ENCODE results near the gene SDK2. TPM values are rescaled to one million over a fixed set of nuclear protein-coding genes. Genes with fewer than 3 reads are reported as not detected.

Gene SDK2
- total RNA-seq, 1 donor from 2014 or later: 11.2 TPM

GRCh38 chr17:73588891-73589290, 55.4 kb downstream of the SDK2 start:
- Mint-ChIP-seq H3K27ac (ENCODE audit: unreplicated experiment) (no peak overlapping the region), H3K27me3 (ENCODE audit: low read depth, unreplicated experiment) (peaks cover 24% of the 10 kb centered on the region), H3K9me3 (ENCODE audit: unreplicated experiment) (no peaks in the 10 kb centered on the region), H3K36me3 (ENCODE audit: low read depth, unreplicated experiment) (peaks cover 5% of the 10 kb centered on the region), H3K4me3 (ENCODE audit: unreplicated experiment) (no peak overlapping the region), H3K4me1 (ENCODE audit: low read depth, unreplicated experiment) (peaks cover 11% of the 10 kb centered on the region)
- Histone ChIP-seq H3K4me2 (ENCODE audit: low read length) (no peak overlapping the region), H3K27me3 (ENCODE audit: insufficient read depth, low read length) (no peaks in the 10 kb centered on the region), H3K4me3 (ENCODE audit: insufficient read depth, low read depth, low read length) (no peak overlapping the region), H4K20me1 (ENCODE audit: insufficient read depth, low read length) (no peaks in the 10 kb centered on the region), H3K36me3 (ENCODE audit: insufficient read depth, low read length) (no peaks in the 10 kb centered on the region), H3K27ac (ENCODE audit: low read depth, low read length) (no peak overlapping the region), H3K9ac (ENCODE audit: low read length) (no peak overlapping the region), H3K79me2 (ENCODE audit: insufficient read depth, low read length) (no peaks in the 10 kb centered on the region), H2AFZ (ENCODE audit: low read depth, low read length) (no peak overlapping the region), H3K9me3 (ENCODE audit: insufficient read depth, low read depth, low read length) (no peaks in the 10 kb centered on the region), H3K4me1 (ENCODE audit: insufficient read depth, low read length) (no peaks in the 10 kb centered on the region)
- FAIRE-seq (no peak), DNase-seq (ENCODE audit: low read depth) (no peak)
- TF ChIP-seq EZH2 (IDR thresholded peaks at IDR 0.05; ENCODE audit: insufficient read depth, low read length) (no peak), CTCF (IDR thresholded peaks at IDR 0.05; ENCODE audit: insufficient read depth, low read depth, low read length) (no peak)

- Histone ChIP-seq H3K27me3 (ENCODE audit: insufficient read depth, low read length) (no peaks in the 10 kb centered on the region), H3K9ac (ENCODE audit: low read length) (no peak overlapping the region), H4K20me1 (ENCODE audit: insufficient read depth, low read length) (no peaks in the 10 kb centered on the region), H3K79me2 (ENCODE audit: insufficient read depth, low read length) (no peaks in the 10 kb centered on the region), H3K9me3 (ENCODE audit: insufficient read depth, low read depth, low read length) (no peaks in the 10 kb centered on the region), H3K4me1 (ENCODE audit: insufficient read depth, low read length) (no peaks in the 10 kb centered on the region), H3K4me2 (ENCODE audit: low read length) (no peak overlapping the region), H2AFZ (ENCODE audit: low read depth, low read length) (no peak overlapping the region), H3K36me3 (ENCODE audit: insufficient read depth, low read length) (no peaks in the 10 kb centered on the region), H3K27ac (ENCODE audit: low read depth, low read length) (no peak overlapping the region), H3K4me3 (ENCODE audit: insufficient read depth, low read depth, low read length) (no peak overlapping the region)
- no peak for FAIRE-seq
- Mint-ChIP-seq H3K4me3 (ENCODE audit: unreplicated experiment) (no peak overlapping the region), H3K4me1 (ENCODE audit: low read depth, unreplicated experiment) (peaks cover 11% of the 10 kb centered on the region), H3K27me3 (ENCODE audit: low read depth, unreplicated experiment) (peaks cover 24% of the 10 kb centered on the region), H3K9me3 (ENCODE audit: unreplicated experiment) (no peaks in the 10 kb centered on the region), H3K27ac (ENCODE audit: unreplicated experiment) (no peak overlapping the region), H3K36me3 (ENCODE audit: low read depth, unreplicated experiment) (peaks cover 5% of the 10 kb centered on the region)
- no peak for TF ChIP-seq EZH2 (IDR thresholded peaks at IDR 0.05; ENCODE audit: insufficient read depth, low read length)
- no peak for TF ChIP-seq CTCF (IDR thresholded peaks at IDR 0.05; ENCODE audit: insufficient read depth, low read depth, low read length)
- no peak for DNase-seq (ENCODE audit: low read depth)
Observed at GRCh38 chr17:73588301-73588846, 55.9 kb downstream of the SDK2 start.

DNA sequence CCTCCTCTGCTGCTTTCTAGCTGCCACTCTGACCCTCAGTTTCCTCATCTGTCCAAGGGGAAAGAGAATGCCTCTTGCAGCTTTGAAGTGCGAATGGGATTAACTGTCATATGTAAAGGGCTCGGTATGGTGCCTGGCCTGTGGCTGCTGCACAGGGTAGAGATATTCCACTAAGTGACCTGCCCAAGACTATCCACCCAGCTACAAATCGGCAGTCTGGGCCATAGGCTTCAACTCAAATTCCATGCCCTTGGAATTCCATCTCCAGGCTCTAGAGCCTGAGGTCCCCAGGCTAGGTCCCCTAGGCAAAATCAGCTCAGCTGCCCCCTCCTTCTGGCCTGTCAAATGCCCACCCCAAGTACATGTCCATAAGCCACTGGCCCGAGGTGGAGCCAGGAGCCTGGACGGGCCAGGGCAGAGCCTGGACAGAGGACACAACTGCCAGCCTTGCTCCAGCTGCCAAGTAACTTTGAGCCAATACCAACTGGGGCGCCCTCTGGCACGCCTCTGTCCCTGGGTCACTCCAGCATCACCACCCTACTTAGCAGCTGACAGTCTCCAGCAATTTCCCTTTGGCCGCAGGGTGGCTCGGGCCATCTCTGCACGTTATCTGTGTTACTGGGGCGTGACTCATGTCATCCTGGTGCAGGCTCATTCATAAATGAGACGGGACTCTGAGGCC, 57.2 kb downstream of the SDK2 start:
- Histone ChIP-seq H3K4me3 (ENCODE audit: insufficient read depth, low read depth, low read length) (no peak overlapping the region), H3K27me3 (ENCODE audit: insufficient read depth, low read length) (no peaks in the 10 kb centered on the region), H3K36me3 (ENCODE audit: insufficient read depth, low read length) (no peaks in the 10 kb centered on the region), H3K4me1 (ENCODE audit: insufficient read depth, low read length) (no peaks in the 10 kb centered on the region), H3K4me2 (ENCODE audit: low read length) (no peak overlapping the region), H3K9me3 (ENCODE audit: insufficient read depth, low read depth, low read length) (no peaks in the 10 kb centered on the region), H2AFZ (ENCODE audit: low read depth, low read length) (no peak overlapping the region), H3K9ac (ENCODE audit: low read length) (no peak overlapping the region), H4K20me1 (ENCODE audit: insufficient read depth, low read length) (no peaks in the 10 kb centered on the region), H3K27ac (ENCODE audit: low read depth, low read length) (no peak overlapping the region), H3K79me2 (ENCODE audit: insufficient read depth, low read length) (no peaks in the 10 kb centered on the region)
- TF ChIP-seq EZH2 (IDR thresholded peaks at IDR 0.05; ENCODE audit: insufficient read depth, low read length): no peak
- TF ChIP-seq CTCF (IDR thresholded peaks at IDR 0.05; ENCODE audit: insufficient read depth, low read depth, low read length): no peak
- FAIRE-seq (no peak), DNase-seq (ENCODE audit: low read depth) (no peak)
- peaks cover 28% of the 10 kb centered on the region for H3K27me3 Mint-ChIP-seq (ENCODE audit: low read depth, unreplicated experiment)
- peaks cover 5% of the 10 kb centered on the region for H3K36me3 Mint-ChIP-seq (ENCODE audit: low read depth, unreplicated experiment)
- no peak overlapping the region for H3K4me3 Mint-ChIP-seq (ENCODE audit: unreplicated experiment)
- peaks cover 11% of the 10 kb centered on the region for H3K4me1 Mint-ChIP-seq (ENCODE audit: low read depth, unreplicated experiment)
- no peak overlapping the region for H3K27ac Mint-ChIP-seq (ENCODE audit: unreplicated experiment)
- no peaks in the 10 kb centered on the region for H3K9me3 Mint-ChIP-seq (ENCODE audit: unreplicated experiment)
